PC-3 (cell line): Measurements from ENCODE around the gene TANC1.

Experiments
- EZH2 ChIP-seq: fragments of 300-600 bp; sonication (generic); IDR thresholded peaks from one replicate; pipeline ENCODE4 v1.6.1; 2017; ENCODE audit warnings: antibody characterized with exemption, mild to moderate bottlenecking, low read length; ENCODE audit not compliant: unreplicated experiment
- EZH2phosphoT487 ChIP-seq: fragments of 300-600 bp; sonication (generic); IDR thresholded peaks from 2 replicates; pipeline ENCODE4 v1.6.1; 2018; ENCODE audit warnings: mild to moderate bottlenecking, antibody characterized with exemption, low read length, borderline replicate concordance
- TF ChIP-seq, protein P1 (sequence below): fragments of 300-600 bp; sonication (generic); conservative IDR thresholded peaks from 2 replicates; pipeline ENCODE4 v1.5.1; 2017; ENCODE audit warnings: antibody characterized with exemption, low read depth, mild to moderate bottlenecking, low read length

DNA sequence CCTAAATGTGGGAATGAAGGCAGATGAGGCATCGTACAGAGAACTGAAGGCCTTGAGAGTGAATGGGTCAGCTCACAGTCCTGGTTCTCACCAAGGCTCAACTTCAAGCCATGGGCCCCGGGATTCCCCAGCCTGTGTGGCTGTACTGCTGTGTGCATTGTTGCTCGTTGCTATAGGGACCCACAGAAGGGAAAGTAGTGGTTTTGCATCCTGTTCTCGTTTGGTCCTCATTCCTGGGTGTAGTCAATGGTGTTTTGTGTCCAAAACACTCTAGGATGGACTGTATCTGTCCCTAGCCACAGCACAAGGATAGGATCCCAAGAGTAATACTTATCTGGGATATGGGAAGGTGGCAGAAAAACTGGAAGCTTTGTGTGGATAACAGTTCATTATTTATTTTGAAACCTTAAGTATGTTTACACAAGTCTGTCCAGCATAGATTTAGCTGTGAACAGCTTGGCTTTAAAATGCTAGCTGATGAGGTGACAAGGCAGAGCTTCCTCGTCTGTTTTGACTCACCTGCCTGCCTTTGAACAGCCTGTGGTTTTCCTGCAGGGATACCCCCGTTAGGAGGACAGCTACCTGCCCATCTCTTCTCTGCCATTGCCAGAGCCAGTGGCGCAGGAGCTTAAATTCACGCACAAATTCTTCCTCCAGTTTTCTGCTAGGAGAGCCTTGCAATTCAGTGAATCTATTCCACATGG is 233.1 kb downstream of the TANC1 start:
- TF ChIP-seq EZH2phosphoT487 (no peak), EZH2 (no peak)
- TF ChIP-seq, protein P1, sequence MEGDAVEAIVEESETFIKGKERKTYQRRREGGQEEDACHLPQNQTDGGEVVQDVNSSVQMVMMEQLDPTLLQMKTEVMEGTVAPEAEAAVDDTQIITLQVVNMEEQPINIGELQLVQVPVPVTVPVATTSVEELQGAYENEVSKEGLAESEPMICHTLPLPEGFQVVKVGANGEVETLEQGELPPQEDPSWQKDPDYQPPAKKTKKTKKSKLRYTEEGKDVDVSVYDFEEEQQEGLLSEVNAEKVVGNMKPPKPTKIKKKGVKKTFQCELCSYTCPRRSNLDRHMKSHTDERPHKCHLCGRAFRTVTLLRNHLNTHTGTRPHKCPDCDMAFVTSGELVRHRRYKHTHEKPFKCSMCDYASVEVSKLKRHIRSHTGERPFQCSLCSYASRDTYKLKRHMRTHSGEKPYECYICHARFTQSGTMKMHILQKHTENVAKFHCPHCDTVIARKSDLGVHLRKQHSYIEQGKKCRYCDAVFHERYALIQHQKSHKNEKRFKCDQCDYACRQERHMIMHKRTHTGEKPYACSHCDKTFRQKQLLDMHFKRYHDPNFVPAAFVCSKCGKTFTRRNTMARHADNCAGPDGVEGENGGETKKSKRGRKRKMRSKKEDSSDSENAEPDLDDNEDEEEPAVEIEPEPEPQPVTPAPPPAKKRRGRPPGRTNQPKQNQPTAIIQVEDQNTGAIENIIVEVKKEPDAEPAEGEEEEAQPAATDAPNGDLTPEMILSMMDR, result no peak
